Adipose tissue (tissue), 3 donors: ENCODE measurements around the gene RIN2. TPM values are rescaled to one million over a fixed set of nuclear protein-coding genes. Genes with fewer than 3 reads are reported as not detected.
A peak's percentile ranks its signal among the peaks of the same experiment; 100 is the strongest.

ENCODE experiments used
- H3K27ac ChIP-seq: one replicate; pipeline ENCODE4 v1.5.1; 2013; ENCODE audit warnings: low read depth, low read length
- WGBS, 3 donors: extraction: QIAGEN DNeasy Blood & Tissue Kit; methylation state at CpG; one replicate each; pipeline ENCODE4 v1.1.7; 2013; 5-methylcytosine and 5-hydroxymethylcytosine counted together
- polyA plus RNA-seq, 3 donors: library from polyadenylated mRNA; stranded (reverse); fragments of 200-250 nt; gene quantifications; one replicate each; pipeline ENCODE4 v1.2.3, GENCODE V29; 2013
- donor health status: healthy with polysubstance abuse.
- donor health status: Bipolar disorder and iron deficiency.
- donor health status: healthy.

The RIN2 gene
- polyA plus RNA-seq, 3 donors = 8.7 to 24.9 (median 15.0) TPM

DNA sequence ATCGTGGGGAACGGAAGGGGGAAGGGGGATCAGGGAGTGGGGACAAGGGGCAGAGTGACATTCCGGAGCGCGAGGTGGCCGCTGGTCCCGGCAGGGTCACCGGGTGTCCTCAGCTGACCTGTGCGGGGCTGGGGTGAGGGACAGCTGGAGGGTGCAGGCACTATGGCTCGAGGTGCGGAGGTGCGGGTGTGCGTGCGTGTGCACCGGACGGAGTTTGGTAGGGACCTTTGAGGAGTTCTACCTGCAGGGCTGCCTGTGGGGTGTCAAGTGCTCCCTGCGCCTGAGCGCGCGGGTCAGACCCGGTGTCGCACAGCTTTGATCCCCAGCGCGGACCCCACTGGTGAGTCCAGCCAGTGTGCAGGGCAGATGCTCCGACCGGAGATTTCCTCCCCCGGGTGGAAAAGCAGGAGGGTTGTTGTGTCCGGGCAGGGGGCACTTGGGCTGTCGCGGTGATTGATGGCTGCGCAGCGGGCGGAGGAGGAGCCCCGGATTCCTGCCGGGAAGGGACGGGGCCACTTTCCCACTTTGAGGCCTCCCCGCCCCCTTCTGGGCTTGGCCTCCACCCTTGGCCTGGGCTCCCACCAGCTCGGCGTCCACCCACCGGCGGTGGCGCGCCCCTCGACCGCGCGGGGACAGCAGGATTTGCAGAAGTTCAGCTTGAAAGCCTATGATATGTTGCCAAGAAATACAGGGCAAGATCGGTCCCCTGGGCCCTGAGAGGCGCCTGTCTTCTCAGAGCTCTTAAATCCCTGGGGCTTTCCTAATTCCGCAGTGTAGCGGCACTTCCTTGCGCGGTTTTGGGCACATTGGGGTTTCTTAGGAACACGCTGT lies 658 bp downstream of the RIN2 start:
- H3K27ac ChIP-seq = peak overlapping the region; percentile 7
- 2 to 6% (median 3%) methylated on average over 52 to 54 of the region's 54 CpGs for WGBS, 3 donors

DNA sequence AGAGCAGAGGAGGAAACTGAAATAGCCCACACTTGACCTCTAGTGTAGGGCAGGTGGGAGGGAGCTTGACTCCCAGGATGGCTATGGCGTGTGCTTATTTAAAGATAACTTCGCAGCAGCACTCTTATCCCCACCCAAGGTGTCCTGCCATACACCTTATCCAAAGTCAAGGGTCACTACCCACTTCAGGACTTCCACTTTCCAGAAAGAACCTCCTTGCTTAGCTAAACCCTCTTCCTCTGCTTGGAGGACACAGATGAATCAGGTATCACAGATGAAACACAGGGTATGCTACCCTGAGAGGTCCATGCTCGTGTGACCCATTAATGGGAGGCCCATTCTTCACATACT lies 2.3 kb downstream of the RIN2 start:
- H3K27ac ChIP-seq = no peak overlapping the region
- WGBS, 3 donors = 78 to 93% (median 87%) methylated on average over 3 of the region's 3 CpGs

- H3K27ac ChIP-seq = no peak overlapping the region
Measured at GRCh38 chr20:19761326-19761725, 3.3 kb downstream of the RIN2 start.

DNA sequence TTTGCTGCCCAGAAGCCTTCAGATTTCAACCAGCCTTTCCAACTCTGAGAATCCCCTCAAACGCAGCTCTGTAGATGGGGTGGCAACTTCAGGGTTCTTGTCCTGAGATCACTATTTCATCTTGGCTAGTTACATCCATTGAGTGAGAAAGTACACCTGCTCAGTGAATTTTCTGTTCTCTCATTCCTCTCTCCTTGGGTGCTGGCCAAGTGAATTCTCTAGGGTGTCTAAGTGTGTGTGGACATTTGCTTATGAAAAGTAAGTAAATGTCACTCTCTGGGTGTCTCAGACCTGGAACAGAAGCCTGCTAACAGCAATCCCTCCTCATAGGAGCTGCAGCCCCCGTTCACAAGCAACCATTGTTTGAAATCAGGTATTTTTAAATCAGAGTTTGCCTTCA lies 3.8 kb downstream of the RIN2 start:
- 31 to 79% (median 66%) methylated on average over 2 of the region's 2 CpGs for WGBS, 3 donors
- H3K27ac ChIP-seq = no peak overlapping the region

- 69 to 82% (median 74%) methylated on average over 8 of the region's 8 CpGs for WGBS, 3 donors
- no peak overlapping the region for H3K27ac ChIP-seq
Measured at GRCh38 chr20:19764207-19764606, 6.1 kb downstream of the RIN2 start.

DNA sequence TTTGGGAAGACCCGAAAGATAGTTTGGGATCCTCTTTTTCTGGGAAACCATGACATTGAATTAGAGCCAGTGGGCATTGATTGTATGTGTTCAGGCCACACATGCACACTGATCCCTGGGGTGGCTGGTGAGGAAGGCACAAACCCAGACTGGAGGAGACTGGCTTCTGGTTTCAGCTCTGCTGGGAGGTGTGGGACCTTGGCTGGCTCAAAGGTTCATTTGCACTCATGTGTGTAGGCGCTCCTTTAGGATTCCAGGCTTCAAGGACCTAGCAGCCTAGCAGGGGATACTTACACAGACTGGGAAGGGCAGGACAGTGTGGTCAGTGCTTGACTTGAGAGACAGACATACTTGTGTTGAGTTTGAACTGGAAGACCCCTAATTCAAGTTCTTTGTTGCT lies 7.2 kb downstream of the RIN2 start:
- 91 to 95% (median 92%) methylated on average over 2 of the region's 2 CpGs for WGBS, 3 donors
- H3K27ac ChIP-seq = no peak overlapping the region

- no peak overlapping the region for H3K27ac ChIP-seq
- WGBS, 3 donors = 94 to 99% (median 96%) methylated on average over 4 of the region's 4 CpGs
Measured at GRCh38 chr20:19765913-19766312, 7.9 kb downstream of the RIN2 start.

DNA sequence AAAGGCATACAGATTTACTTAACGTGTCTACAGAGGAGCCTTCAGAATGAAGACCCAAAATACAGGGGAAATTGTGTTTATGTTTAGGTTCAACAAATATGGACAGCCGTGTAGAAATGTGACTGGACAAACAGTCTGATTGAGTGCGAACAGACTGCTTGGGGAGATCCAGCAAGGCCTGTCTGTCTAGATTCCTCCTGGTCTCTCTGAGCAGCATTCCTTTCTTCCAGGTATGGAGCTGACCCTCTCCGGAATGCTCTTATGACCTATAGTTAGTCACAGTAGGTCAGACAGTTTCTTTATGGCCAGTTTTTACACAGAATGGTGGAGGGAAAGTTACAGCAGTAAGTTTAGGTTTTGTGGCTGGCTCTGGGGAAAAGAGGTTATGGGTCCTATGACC lies 9.0 kb downstream of the RIN2 start:
- WGBS, 3 donors = 69 to 89% (median 72%) methylated on average over 4 of the region's 4 CpGs

GRCh38 chr20:19768325-19768842 lies 10.3 kb downstream of the RIN2 start:
- 94 to 97% (median 94%) methylated on average over 7 of the region's 7 CpGs for WGBS, 3 donors
- H3K27ac ChIP-seq = no peak overlapping the region

More for the DNA sequence above, 9.0 kb downstream of the RIN2 start:
- H3K27ac ChIP-seq = no peak overlapping the region

GRCh38 chr20:19769507-19769906 lies 11.4 kb downstream of the RIN2 start:
- H3K27ac ChIP-seq = no peak overlapping the region
- WGBS, 3 donors = 79 to 84% (median 82%) methylated on average over 2 of the region's 2 CpGs

DNA sequence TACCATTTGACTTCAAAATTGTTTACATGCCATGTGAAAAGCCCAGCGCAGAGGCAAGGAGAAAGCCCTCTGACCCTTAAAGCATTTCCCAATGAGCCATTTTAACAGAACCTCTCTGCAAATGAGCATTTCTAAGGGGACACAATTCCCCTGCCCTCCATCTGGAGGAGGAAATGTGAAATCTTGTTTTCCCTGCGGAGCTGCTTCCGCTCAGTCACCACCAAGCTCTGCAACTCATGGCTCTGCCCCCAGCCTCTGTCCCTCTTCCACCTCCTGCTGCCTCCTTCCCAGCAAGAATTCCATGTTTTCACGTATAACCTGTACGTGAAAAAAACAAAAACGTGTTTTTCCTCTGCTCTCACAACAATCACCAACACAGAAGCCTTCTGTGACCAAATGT lies 12.3 kb downstream of the RIN2 start:
- H3K27ac ChIP-seq = no peak overlapping the region
- 75 to 83% (median 77%) methylated on average over 6 of the region's 6 CpGs for WGBS, 3 donors

- WGBS, 3 donors = 91 to 96% (median 94%) methylated on average over 2 of the region's 2 CpGs
Measured at GRCh38 chr20:19771031-19771430, 13.0 kb downstream of the RIN2 start.

DNA sequence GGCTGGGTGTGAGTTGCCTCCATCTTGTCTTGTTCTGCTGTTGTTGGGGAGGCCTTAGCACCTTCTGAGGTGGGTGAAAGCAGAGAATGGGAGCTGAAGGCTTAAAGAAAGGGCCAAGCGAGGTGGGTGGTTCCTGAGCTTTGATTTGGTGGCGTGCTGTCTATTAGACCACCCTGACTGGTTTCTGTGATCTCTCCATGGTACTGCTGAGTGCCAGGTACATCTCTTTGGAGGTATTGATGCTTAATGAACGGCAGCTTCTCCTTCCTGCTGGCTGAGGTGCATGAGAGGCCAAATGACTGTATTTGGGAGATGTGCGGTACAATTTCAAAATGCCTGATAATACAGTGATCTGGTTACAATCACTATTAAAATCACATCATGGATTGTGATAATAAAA lies 15.4 kb downstream of the RIN2 start:
- WGBS, 3 donors = 88 to 93% (median 90%) methylated on average over 4 of the region's 4 CpGs
- no peak overlapping the region for H3K27ac ChIP-seq

More at GRCh38 chr20:19771031-19771430, 13.0 kb downstream of the RIN2 start:
- no peak overlapping the region for H3K27ac ChIP-seq

GRCh38 chr20:19774135-19774933 lies 16.3 kb downstream of the RIN2 start:
- 76 to 85% (median 77%) methylated on average over 4 of the region's 4 CpGs for WGBS, 3 donors
- no peak overlapping the region for H3K27ac ChIP-seq

- 69 to 80% (median 76%) methylated on average over 7 of the region's 7 CpGs for WGBS, 3 donors
- H3K27ac ChIP-seq = no peak overlapping the region
Measured at GRCh38 chr20:19775353-19776253, 17.5 kb downstream of the RIN2 start.

GRCh38 chr20:19777315-19777714 lies 19.3 kb downstream of the RIN2 start:
- WGBS, 3 donors = 40 to 50% (median 49%) methylated on average over 6 of the region's 6 CpGs
- H3K27ac ChIP-seq = peak overlapping the region; percentile 26

- H3K27ac ChIP-seq = no peak overlapping the region
- 78 to 82% (median 81%) methylated on average over 3 of the region's 3 CpGs for WGBS, 3 donors
Measured at GRCh38 chr20:19777981-19778380, 19.9 kb downstream of the RIN2 start.

GRCh38 chr20:19778404-19778803 lies 20.3 kb downstream of the RIN2 start:
- no peak overlapping the region for H3K27ac ChIP-seq
- WGBS, 3 donors = 78 to 85% (median 80%) methylated on average over 3 of the region's 3 CpGs
